HG02571 (cell line): ENCODE data around the gene OGA.

ENCODE experiments used
- ATAC-seq: cut with Tn5 transposase; IDR thresholded peaks from one replicate; pipeline ENCODE4 v1.9.1; 2021; ENCODE audit warnings: mild to moderate bottlenecking, moderate library complexity; ENCODE audit not compliant: unreplicated experiment

OGA gene

GRCh38 chr10:101776161-101776817 is 42.0 kb downstream of the OGA start:
- no peak for ATAC-seq

GRCh38 chr10:101775273-101776160 is 42.7 kb downstream of the OGA start, which contains the start of gene FGF8:
Gene FGF8, minus strand, starts transcription at chr10:101776114. Its CDS starts 214 bp downstream, at chr10:101775900.
- no peak for ATAC-seq

DNA sequence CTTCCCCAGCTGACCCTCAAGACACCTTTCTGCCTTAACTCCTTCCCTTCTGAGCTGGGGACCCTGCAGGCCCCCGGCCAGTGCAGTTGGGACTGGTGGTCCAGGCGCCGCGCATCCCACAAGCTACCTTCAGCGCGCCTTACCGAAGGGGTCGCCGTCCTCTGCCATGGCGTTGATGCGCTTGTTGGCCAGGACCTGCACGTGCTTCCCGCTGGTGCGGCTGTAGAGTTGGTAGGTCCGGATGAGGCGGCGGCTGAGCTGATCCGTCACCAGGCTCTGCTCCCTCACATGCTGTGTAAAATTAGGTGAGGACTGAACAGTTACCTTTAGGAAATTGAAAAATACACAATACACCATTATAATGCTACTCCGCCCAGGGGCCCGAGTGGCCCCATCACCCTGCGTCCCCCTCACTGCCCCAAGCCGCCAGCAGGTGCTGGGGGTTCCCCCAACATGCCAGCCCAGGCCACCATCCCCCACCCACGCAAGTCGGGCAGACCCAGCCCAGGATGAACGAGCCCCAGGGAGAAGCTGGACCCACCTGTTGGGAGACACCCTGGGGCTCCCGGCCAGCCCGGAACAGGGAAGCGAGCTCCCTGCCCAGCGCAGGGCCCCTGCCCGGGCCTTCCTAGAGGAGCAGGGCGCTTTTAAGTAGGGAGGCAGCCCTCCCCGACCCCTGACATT is 43.5 kb downstream of the OGA start:
- no peak for ATAC-seq

DNA sequence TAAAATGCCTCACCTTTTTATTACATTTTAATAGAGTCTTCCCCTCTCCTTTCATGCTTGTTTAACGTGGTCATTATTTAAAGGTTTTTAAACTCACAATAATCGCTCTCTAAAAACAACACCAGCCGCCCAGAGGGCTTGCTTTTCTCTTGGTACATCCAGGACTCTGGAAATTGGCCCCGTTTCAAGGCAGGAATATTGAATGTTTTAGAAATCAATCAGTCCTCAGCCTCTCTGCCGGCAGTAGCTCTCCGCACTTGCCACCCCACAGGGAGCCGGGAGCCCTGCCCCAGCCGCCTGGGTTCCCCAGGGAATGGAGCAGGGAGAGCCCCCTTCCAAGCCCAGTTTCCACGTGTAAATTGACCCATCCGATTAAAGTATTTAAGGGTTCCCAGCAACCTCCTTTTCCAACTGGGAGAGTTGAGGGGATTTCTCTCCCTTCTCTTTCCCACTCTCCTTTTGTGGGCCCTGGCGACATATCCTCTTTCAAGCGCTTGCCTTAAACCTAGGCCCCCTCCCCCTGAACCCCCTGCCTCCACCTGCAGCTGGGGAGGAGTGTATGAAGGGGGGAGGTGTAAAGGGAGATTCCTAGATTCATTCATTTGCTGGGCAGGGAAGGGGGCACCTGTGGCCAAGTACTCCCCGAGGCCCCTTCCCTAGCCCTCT is 44.2 kb downstream of the OGA start:
- no peak for ATAC-seq

DNA sequence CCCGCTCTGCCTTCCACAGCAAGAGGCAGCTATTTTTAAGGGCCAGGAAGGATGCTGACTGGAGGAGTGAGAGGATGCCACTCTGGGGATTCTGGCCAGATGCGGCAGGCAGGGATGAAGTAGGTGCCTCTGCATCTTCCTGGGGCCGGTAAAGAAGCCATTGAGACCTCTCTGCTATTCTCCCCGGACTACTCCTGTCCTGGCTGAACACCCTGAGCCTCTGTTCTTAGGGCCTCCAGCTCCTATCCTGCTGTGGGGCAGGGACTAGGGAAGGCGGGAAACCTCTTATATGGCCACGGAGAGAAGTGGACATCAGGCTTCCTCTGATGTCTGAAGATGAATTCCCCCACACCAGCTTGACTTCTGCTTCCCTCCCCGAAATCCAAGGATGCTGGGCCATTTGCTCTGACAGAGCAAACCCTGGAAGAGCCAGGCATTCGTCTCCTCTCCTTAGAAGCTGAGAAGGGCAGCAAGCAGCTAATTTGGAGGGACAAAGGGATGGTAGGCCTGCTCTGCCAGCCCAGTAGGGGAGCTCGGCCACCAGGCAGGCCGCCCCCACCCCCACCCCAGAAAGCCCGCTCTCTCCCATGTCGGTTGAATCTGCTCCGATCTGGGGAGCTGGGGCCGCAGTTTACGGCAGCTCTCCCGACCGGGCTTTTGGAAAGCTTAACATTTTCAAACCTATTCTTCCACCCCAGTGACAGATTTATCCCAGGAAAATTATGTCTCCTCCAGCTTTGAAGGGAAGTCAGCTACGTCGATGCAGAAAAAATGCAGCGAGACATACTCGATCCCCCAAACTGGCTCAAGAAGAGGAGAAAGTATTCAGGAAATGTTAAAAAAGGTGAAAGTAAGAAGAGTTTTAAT is 45.1 kb downstream of the OGA start:
- ATAC-seq = no peak

GRCh38 chr10:101772017-101772894 is 46.0 kb downstream of the OGA start:
- no peak for ATAC-seq

GRCh38 chr10:101771380-101771779 is 46.9 kb downstream of the OGA start:
- ATAC-seq = no peak

GRCh38 chr10:101770331-101771215 is 47.7 kb downstream of the OGA start:
- ATAC-seq = no peak

DNA sequence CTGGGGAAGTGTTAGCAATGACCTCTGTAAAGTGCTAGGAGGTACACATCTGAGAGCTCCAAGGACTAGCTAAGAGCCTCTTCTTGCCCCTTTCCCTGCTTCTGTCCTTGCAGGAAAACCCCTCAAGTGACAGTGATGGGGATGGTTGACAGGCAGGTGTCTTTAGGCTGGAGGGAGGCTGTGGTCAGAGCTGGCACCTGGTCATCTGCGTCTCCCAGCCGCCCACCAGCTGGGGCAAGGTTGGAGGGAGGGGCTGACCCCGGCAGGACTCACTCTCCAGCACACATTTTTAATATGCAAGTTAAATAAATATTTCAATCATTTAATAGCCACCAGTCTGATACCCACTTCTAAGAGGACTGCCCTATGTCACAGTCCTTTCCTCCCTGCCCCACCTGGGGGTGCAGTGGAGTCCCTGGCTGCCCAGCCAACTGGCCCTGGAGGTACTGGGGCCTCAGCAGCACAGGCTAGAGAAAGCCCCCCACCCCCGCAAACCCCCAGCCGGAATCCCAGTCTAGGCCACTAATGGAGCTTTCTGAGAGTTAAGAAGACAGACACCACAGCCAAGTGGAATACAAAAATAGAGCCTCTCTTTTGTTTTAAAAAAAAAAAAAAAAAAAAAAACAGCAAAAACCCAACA is 48.6 kb downstream of the OGA start:
- ATAC-seq = no peak

DNA sequence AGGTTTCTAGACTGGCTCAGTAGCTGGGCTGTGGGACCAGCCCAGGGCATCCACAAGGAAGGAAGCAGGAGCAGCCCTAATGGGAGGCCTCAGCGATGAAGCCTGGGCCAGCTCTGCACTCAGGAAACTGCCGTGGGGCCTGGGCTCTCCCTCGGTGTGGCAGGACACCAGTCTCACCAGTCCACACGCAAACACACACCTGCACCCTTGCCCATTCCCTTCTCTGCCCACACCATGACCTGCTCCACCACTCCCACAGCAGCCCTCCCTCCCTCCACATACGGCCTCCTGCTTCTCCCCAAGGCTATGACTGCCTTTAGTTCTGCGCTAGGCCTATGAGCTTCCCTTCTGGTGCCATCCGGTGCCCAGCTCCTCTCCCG is 49.5 kb downstream of the OGA start:
- no peak for ATAC-seq

GRCh38 chr10:101767966-101768790 is 50.1 kb downstream of the OGA start:
- ATAC-seq = no peak

GRCh38 chr10:101767600-101767945 is 50.7 kb downstream of the OGA start:
- ATAC-seq = no peak

DNA sequence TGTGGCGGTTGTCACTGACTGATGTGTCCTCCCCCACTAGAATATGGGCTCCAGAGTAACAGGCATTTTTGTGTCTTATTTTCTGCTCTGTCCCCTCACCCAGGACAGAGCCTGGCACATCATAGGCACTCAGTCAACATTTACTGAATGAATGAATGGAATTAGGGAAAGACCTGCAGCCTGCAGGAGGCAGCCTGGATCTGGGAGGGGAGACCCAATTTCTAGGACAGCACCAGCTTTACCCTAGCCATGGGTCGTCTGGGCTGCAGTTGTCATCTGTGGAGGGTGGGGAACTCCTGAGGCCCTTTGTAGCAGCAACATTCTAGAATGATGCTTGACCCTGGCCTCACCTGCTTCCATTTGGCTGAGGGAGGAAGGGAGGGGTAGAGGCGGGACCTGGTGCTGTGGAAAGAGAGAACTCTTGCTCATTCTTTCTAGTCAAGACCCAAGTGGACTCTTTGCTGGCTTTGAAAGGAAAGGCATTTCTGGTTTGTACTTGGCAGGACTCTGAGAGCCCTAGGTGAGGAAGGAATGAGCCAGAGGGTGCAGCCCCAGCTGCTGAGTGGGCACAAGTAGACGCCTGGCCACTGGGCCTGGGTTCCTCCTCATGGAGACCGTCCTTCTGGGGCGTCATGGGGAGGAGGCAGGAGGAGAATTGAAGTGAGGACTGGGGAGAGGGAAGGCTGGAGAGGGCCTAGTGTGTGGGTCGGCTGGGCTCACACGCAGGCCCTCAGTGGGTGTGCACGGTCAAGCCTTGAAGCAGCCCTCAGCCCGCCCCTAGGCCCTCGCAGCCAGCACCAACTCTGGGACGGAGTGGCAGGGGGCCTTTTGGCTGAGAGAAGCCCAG is 51.3 kb downstream of the OGA start:
- ATAC-seq = no peak

- no peak for ATAC-seq
These were observed 51.9 kb downstream of the OGA start for GRCh38 chr10:101766306-101766705.

- no peak for ATAC-seq
These were observed 55.0 kb downstream of the OGA start for GRCh38 chr10:101763141-101763846.
